Measurements from ENCODE around the gene TNFRSF13B.

DNA sequence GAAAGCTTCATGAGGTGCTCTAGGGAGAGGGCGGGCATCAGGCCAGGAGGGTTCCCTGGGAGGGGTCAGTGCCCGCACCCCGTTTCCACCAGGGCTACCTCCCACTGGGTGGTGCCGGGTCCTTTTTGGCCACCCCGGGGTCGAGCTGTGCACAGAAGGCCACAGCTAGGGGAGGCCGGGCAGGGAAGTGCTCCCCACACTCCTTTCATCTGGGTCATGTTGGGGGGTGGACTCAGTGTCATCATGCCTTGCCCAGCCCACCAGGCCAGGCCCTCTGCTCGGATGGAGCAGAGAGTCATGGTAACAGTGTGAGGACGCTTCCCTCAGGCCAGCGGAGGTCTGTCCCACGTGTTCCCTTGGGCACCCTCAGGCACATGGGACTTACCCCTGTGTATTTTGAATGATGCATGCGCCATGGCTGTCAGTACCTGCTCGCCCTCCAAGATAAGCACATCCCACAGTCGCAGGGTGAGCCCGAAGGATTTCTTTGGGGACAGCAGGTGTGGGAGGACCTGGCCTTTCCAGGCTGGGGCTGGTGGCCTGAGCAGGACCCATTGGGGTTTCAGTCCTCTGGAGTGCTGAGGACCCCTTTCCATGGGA, 46.4 kb downstream of the TNFRSF13B start:
- TF ChIP-seq, protein P1, sequence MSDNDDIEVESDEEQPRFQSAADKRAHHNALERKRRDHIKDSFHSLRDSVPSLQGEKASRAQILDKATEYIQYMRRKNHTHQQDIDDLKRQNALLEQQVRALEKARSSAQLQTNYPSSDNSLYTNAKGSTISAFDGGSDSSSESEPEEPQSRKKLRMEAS (IDR thresholded peaks at IDR 0.05; ENCODE audit: low read depth) = no peak
- TF ChIP-seq SMC3 (IDR thresholded peaks at IDR 0.05; ENCODE audit: low read depth, low read length) (no peak), CTCF (IDR thresholded peaks at IDR 0.05) (no peak)
